H1 (cell line): ENCODE results near the gene ZMIZ1. TPM values are rescaled to one million over a fixed set of nuclear protein-coding genes. Genes with fewer than 3 reads are reported as not detected.

Experiments
- CTCF ChIA-PET: fragments of 300-600 bp; sonication (Branson Sonifier 250); formaldehyde crosslinking; loops from one replicate; lab custom pipeline; 2021; ENCODE audit not compliant: partially characterized antibody; lab: Charles Lee
- POLR2A ChIA-PET: fragments of 300-600 bp; sonication (Branson Sonifier 250); formaldehyde crosslinking; loops from one replicate; lab custom pipeline; 2021; ENCODE audit warnings: inconsistent platforms; ENCODE audit not compliant: partially characterized antibody; lab: Charles Lee
- DNase-seq, 2 experiments: peaks; one replicate each; pipeline versions ENCODE4 v3.0.0 to v3.0.0-alpha.2; 2010 to 2022; ENCODE audit warnings: low spot score in 2 of 2, low read depth in 1 of 2, mixed read lengths in 1 of 2
- FAIRE-seq: peaks from 2 replicates; lab custom pipeline; 2011; peaks lifted over from hg19 to GRCh38; lab: Jason Lieb, UNC
- H2AFZ ChIP-seq: 2 replicates; pipeline ENCODE4 v1.8.1; 2012; ENCODE audit warnings: low read length, inconsistent platforms
- H2AK5ac ChIP-seq: 2 replicates; pipeline ENCODE4 v1.6.1; 2013; ENCODE audit warnings: low read depth, low read length
- H2BK120ac ChIP-seq: replicated peaks from 2 replicates; pipeline ENCODE3; 2013; ENCODE audit warnings: low read depth, low read length, inconsistent platforms
- H2BK12ac ChIP-seq: 2 replicates; pipeline ENCODE4 v1.6.1; 2013; ENCODE audit warnings: low read depth, low read length
- H2BK15ac ChIP-seq: 2 replicates; pipeline ENCODE4 v1.6.1; 2013; ENCODE audit warnings: low read length
- H2BK20ac ChIP-seq: 2 replicates; pipeline ENCODE4 v1.6.1; 2013; ENCODE audit warnings: low read length
- H2BK5ac ChIP-seq: 2 replicates; pipeline ENCODE4 v1.6.1; 2013; ENCODE audit warnings: low read depth, low read length
- H3K14ac ChIP-seq: 2 replicates; pipeline ENCODE4 v1.6.1; 2013; ENCODE audit warnings: inconsistent platforms; ENCODE audit not compliant: insufficient read length
- H3K18ac ChIP-seq: 2 replicates; pipeline ENCODE4 v1.6.1; 2013; ENCODE audit warnings: low read length; ENCODE audit errors: extremely low read depth
- H3K23ac ChIP-seq: 2 replicates; pipeline ENCODE4 v1.6.1; 2013; ENCODE audit warnings: inconsistent platforms; ENCODE audit not compliant: insufficient read length
- H3K23me2 ChIP-seq: 2 replicates; pipeline ENCODE4 v1.6.1; 2013; ENCODE audit warnings: low read depth, low read length
- H3K27ac ChIP-seq: 2 replicates; pipeline ENCODE4 v1.6.1; 2011; ENCODE audit warnings: low read depth, low read length, inconsistent platforms
- H3K27me3 ChIP-seq, 4 experiments: replicated peaks in 1 of 4; 1 replicate in 1 of 4; 2 replicates in 3 of 4; pipeline versions ENCODE4 v1.6.1 to v1.8.1; 2011 to 2013; ENCODE audit warnings: low read length in 3 of 4, mild to moderate bottlenecking in 3 of 4, inconsistent platforms in 2 of 4, mixed read lengths in 2 of 4, moderate library complexity in 1 of 4; ENCODE audit not compliant: control insufficient read depth in 3 of 4, insufficient read depth in 3 of 4; ENCODE audit errors: extremely low read depth in 1 of 4
- H3K36me3 ChIP-seq, 4 experiments: 2 replicates each; pipeline versions ENCODE4 v1.6.1 to v1.8.1; 2011 to 2013; ENCODE audit warnings: mild to moderate bottlenecking in 4 of 4, low read length in 3 of 4, moderate library complexity in 2 of 4, control low read depth in 1 of 4, inconsistent platforms in 1 of 4; ENCODE audit not compliant: insufficient read depth in 4 of 4, control insufficient read depth in 2 of 4
- H3K4ac ChIP-seq: replicated peaks from 2 replicates; pipeline ENCODE3; 2013; ENCODE audit warnings: low read length, low read depth, mixed read lengths, inconsistent platforms; ENCODE audit not compliant: insufficient read length
- H3K4me1 ChIP-seq, 4 experiments: replicated peaks in 1 of 4; 1 replicate in 1 of 4; 2 replicates in 3 of 4; pipeline versions ENCODE4 v1.6.1 to v1.8.1; 2011 to 2013; ENCODE audit warnings: low read length in 3 of 4, inconsistent platforms in 2 of 4, mixed read lengths in 1 of 4; ENCODE audit not compliant: insufficient read depth in 4 of 4, control insufficient read depth in 3 of 4
- H3K4me2 ChIP-seq, 2 experiments: 2 replicates each; pipeline versions ENCODE4 v1.6.1 to v1.8.1; 2011 to 2013; ENCODE audit warnings: low read depth in 2 of 2, low read length in 2 of 2, control low read depth in 1 of 2, inconsistent platforms in 1 of 2, mild to moderate bottlenecking in 1 of 2; ENCODE audit not compliant: insufficient read depth in 1 of 2
- H3K4me3 ChIP-seq, 4 experiments: fragments of 200-600, 300-600 bp in 1 of 4; sonication (generic), shearing (Covaris generic), sonication (Bioruptor Twin) in 1 of 4; 2 replicates each; pipeline versions ENCODE4 v1.5.1 to v1.8.1; 2011 to 2016; ENCODE audit warnings: low read length in 4 of 4, low read depth in 3 of 4, control low read depth in 2 of 4, inconsistent platforms in 2 of 4, mild to moderate bottlenecking in 2 of 4, mixed read lengths in 1 of 4, moderate library complexity in 1 of 4; ENCODE audit not compliant: insufficient read depth in 2 of 4; ENCODE audit errors: extremely low read depth in 1 of 4
- H3K56ac ChIP-seq: replicated peaks from 2 replicates; pipeline ENCODE3; 2013; ENCODE audit warnings: low read depth, mild to moderate bottlenecking, mixed read lengths, low read length, inconsistent platforms; ENCODE audit not compliant: insufficient read length
- H3K79me1 ChIP-seq: 2 replicates; pipeline ENCODE4 v1.6.1; 2013; ENCODE audit warnings: low read depth, low read length, control low read depth
- H3K79me2 ChIP-seq, 2 experiments: 2 replicates each; pipeline versions ENCODE4 v1.6.1 to v1.8.1; 2012 to 2013; ENCODE audit warnings: low read length in 2 of 2, mild to moderate bottlenecking in 2 of 2, inconsistent platforms in 1 of 2; ENCODE audit not compliant: insufficient read depth in 2 of 2, control insufficient read depth in 1 of 2
- H3K9ac ChIP-seq, 4 experiments: replicated peaks in 1 of 4; 1 replicate in 1 of 4; 2 replicates in 3 of 4; pipeline versions ENCODE4 v1.6.1 to v1.8.1; 2011 to 2013; ENCODE audit warnings: low read depth in 3 of 4, low read length in 3 of 4, control low read depth in 2 of 4, mild to moderate bottlenecking in 2 of 4, moderate library complexity in 2 of 4, inconsistent platforms in 1 of 4; ENCODE audit errors: extremely low read depth in 1 of 4
- H3K9me3 ChIP-seq, 2 experiments: 2 replicates each; pipeline versions ENCODE4 v1.6.1 to v1.8.1; 2012 to 2013; ENCODE audit warnings: mild to moderate bottlenecking in 2 of 2, moderate library complexity in 2 of 2, control low read depth in 1 of 2, inconsistent platforms in 1 of 2, low read depth in 1 of 2, low read length in 1 of 2, mixed read lengths in 1 of 2; ENCODE audit not compliant: insufficient read depth in 2 of 2
- H4K20me1 ChIP-seq, 2 experiments: replicated peaks in 1 of 2; 2 replicates each; pipeline versions ENCODE3 to v1.8.1; 2011 to 2013; ENCODE audit warnings: inconsistent platforms in 2 of 2, low read length in 2 of 2, mild to moderate bottlenecking in 1 of 2; ENCODE audit not compliant: insufficient read depth in 2 of 2, control insufficient read depth in 1 of 2
- H4K5ac ChIP-seq: 2 replicates; pipeline ENCODE4 v1.6.1; 2013; ENCODE audit warnings: low read length, low read depth, mixed read lengths, inconsistent platforms; ENCODE audit not compliant: insufficient read length
- H4K8ac ChIP-seq: 2 replicates; pipeline ENCODE4 v1.8.0; 2013; ENCODE audit warnings: mild to moderate bottlenecking, moderate library complexity, low read length, inconsistent platforms; ENCODE audit not compliant: insufficient read depth; ENCODE audit errors: extremely low read depth
- H4K91ac ChIP-seq: replicated peaks from 2 replicates; pipeline ENCODE3; 2013; ENCODE audit warnings: low read length, mixed read lengths, inconsistent platforms; ENCODE audit not compliant: insufficient read length
- CBX5 ChIP-seq: fragments of 300-800, 300-1000 bp; sonication (generic); IDR thresholded peaks from 2 replicates; pipeline ENCODE4 v1.7.1; 2016; ENCODE audit warnings: antibody characterized with exemption, low read length, low read depth
- KDM5A ChIP-seq: fragments of 200-600 bp; IDR thresholded peaks from 2 replicates; pipeline ENCODE4 v1.7.1; 2012; ENCODE audit warnings: mild to moderate bottlenecking, low read length, inconsistent platforms, mixed read lengths
- NANOG ChIP-seq: IDR thresholded peaks from 2 replicates; pipeline ENCODE4 v1.6.1; 2011; ENCODE audit warnings: low read length, low read depth, mild to moderate bottlenecking, inconsistent platforms; ENCODE audit not compliant: insufficient read depth, poor library complexity, severe bottlenecking
- RNF2 ChIP-seq: fragments of 200-900, 300-1000 bp; sonication (generic); IDR thresholded peaks from 2 replicates; pipeline ENCODE4 v1.7.1; 2016; ENCODE audit warnings: borderline replicate concordance, low read depth, mild to moderate bottlenecking, antibody characterized with exemption, low read length; ENCODE audit not compliant: poor library complexity, severe bottlenecking; ENCODE audit errors: missing control alignments
- SUZ12 ChIP-seq: fragments of 200-600 bp; sonication (generic); IDR thresholded peaks from 2 replicates; pipeline ENCODE4 v1.6.1; 2012; ENCODE audit warnings: mild to moderate bottlenecking, inconsistent platforms, low read length, moderate library complexity, mixed read lengths
- TEAD4 ChIP-seq: IDR thresholded peaks from 2 replicates; pipeline ENCODE4 v1.6.1; 2012; ENCODE audit warnings: low read depth, low read length, inconsistent platforms, mixed read lengths
- YY1 ChIP-seq: IDR thresholded peaks from 2 replicates; pipeline ENCODE4 v1.6.1; 2011; ENCODE audit warnings: low read depth, mild to moderate bottlenecking, low read length
- ZNF274 ChIP-seq: IDR thresholded peaks from 2 replicates; pipeline ENCODE4 v1.7.0; 2012; ENCODE audit warnings: low read length, borderline replicate concordance; ENCODE audit errors: extremely low read depth
- WGBS, 2 experiments: shearing (Covaris generic) in 1 of 2; methylation state at CpG; one replicate each; pipeline versions ENCODE4 v1.1.6 to v1.1.7; 2013 to 2015; ENCODE audit warnings: low lambda C conversion rate in 2 of 2, mixed read lengths in 2 of 2, inconsistent platforms in 1 of 2, low coverage in 1 of 2, missing lambda C conversion rate in 1 of 2; ENCODE audit not compliant: insufficient replicate concordance in 2 of 2, insufficient coverage in 1 of 2, insufficient read length in 1 of 2; ENCODE audit errors: extremely low coverage in 1 of 2, missing lambda C conversion rate in 1 of 2; 5-methylcytosine and 5-hydroxymethylcytosine counted together
- polyA plus RNA-seq, 7 experiments: library from polyadenylated mRNA; depleted of rRNA in 3 of 7; stranded (reverse) in 5 of 7; unstranded in 2 of 7; fragments of >200 nt in 5 of 7; fragments of 200-250 nt in 2 of 7; gene quantifications; 1 replicate in 5 of 7; 2 replicates in 1 of 7; 4 replicates in 1 of 7; pipeline versions ENCODE4 v1.2.1 to v1.2.3, GENCODE V29; 2011 to 2013; ENCODE audit warnings: missing spikeins in 2 of 7, mixed read lengths in 2 of 7
- total RNA-seq: library from RNA; stranded (reverse); fragmentation: NEBNext Ultra II Directional; extraction: Animal tissue kit (Norgen Biotek cat#: 25700); gene quantifications from 2 replicates; pipeline ENCODE4 v1.2.1, GENCODE V29; 2021
- TF ChIP-seq, protein P1 (sequence below): IDR thresholded peaks from 2 replicates; pipeline ENCODE4 v1.6.1; 2011; ENCODE audit warnings: low read depth, mild to moderate bottlenecking, low read length; ENCODE audit not compliant: insufficient read depth
- TF ChIP-seq, protein P2 (sequence below): IDR thresholded peaks from 2 replicates; pipeline ENCODE4 v1.6.1; 2012; ENCODE audit warnings: inconsistent platforms

The ZMIZ1 gene
- total and polyA plus RNA-seq, 2 of the 8 experiments (the other 6 are each of a cell fraction or from before 2014, with no cell fraction given): 8.1 to 28.0 TPM

GRCh38 chr10:79250259-79250658 lies 181.5 kb downstream of the ZMIZ1 start:
- H3K9ac ChIP-seq: no peak overlapping the region
- H2BK20ac ChIP-seq: no peak overlapping the region
- no peak overlapping the region for H4K5ac ChIP-seq
- FAIRE-seq (no peak), DNase-seq (no peak)
- no peak overlapping the region for H3K4me3 ChIP-seq
- no peak overlapping the region for H3K27ac ChIP-seq
- H3K4me2 ChIP-seq: no peak overlapping the region
- no peak overlapping the region for H4K8ac ChIP-seq
- 95% methylated on average over 5 of the region's 5 CpGs; no CpG with 5 or more reads in 1 of the 2 experiments for WGBS, 2 experiments
- no peak overlapping the region for H2AFZ ChIP-seq
- POLR2A ChIA-PET: interaction anchor here (1.3 to 2.1 kb wide), 2 partner anchors 8 to 15 kb away, joined by 3 to 6 read pairs; no protein-coding TSS in a partner anchor
- H4K20me1 ChIP-seq: peaks cover 23 to 41% of the 10 kb centered on the region in 2 experiments
- peaks cover 11% of the 10 kb centered on the region for H3K79me1 ChIP-seq
- CTCF ChIA-PET: interaction anchor here (0.6 to 1.3 kb wide), 3 partner anchors 42 to 55 kb away, joined by 3 to 4 read pairs (median 3); no protein-coding TSS in a partner anchor
- no peak overlapping the region for H2BK15ac ChIP-seq
- no peak overlapping the region for H2BK12ac ChIP-seq
- peaks cover 0 to under 1% (median under 1%) of the 10 kb centered on the region in 4 experiments; a peak in 2 of 7 replicates for H3K27me3 ChIP-seq
- no peak overlapping the region for H3K14ac ChIP-seq
- H3K23me2 ChIP-seq: no peaks in the 10 kb centered on the region
- no peak overlapping the region for H3K18ac ChIP-seq
- peaks cover 0 to 6% (median 1%) of the 10 kb centered on the region in 4 experiments; a peak in 2 of 7 replicates for H3K4me1 ChIP-seq
- H3K23ac ChIP-seq: no peak overlapping the region
- H4K91ac ChIP-seq: no peak overlapping the region
- peaks cover 0 to under 1% of the 10 kb centered on the region in 2 experiments; a peak in 1 of 4 replicates for H3K79me2 ChIP-seq
- H3K9me3 ChIP-seq: no peaks in the 10 kb centered on the region
- no peaks in the 10 kb centered on the region for H3K36me3 ChIP-seq
- no peak for TF ChIP-seq CBX5
- no peak for TF ChIP-seq YY1
- TF ChIP-seq, protein P1, sequence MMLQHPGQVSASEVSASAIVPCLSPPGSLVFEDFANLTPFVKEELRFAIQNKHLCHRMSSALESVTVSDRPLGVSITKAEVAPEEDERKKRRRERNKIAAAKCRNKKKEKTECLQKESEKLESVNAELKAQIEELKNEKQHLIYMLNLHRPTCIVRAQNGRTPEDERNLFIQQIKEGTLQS: no peak
- no peak for TF ChIP-seq RNF2
- TF ChIP-seq SUZ12: no peak
- TF ChIP-seq, protein P2, sequence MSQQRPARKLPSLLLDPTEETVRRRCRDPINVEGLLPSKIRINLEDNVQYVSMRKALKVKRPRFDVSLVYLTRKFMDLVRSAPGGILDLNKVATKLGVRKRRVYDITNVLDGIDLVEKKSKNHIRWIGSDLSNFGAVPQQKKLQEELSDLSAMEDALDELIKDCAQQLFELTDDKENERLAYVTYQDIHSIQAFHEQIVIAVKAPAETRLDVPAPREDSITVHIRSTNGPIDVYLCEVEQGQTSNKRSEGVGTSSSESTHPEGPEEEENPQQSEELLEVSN: no peak
- TF ChIP-seq KDM5A: no peak
- no peak for TF ChIP-seq NANOG
- no peak for TF ChIP-seq ZNF274
- no peak for TF ChIP-seq TEAD4
- no peak overlapping the region for H3K56ac ChIP-seq
- no peak overlapping the region for H2AK5ac ChIP-seq
- H2BK120ac ChIP-seq: no peak overlapping the region
- no peak overlapping the region for H2BK5ac ChIP-seq
- H3K4ac ChIP-seq: no peak overlapping the region
